ENCODE data around the gene CD55.

GRCh38 chr1:207274882-207275281 is 46.6 kb upstream of the CD55 start:
- TF ChIP-seq POLR2A (IDR thresholded peaks at IDR 0.05; ENCODE audit: low read length) (no peak), GATA1 (IDR thresholded peaks at IDR 0.05; ENCODE audit: low read depth, low read length) (no peak)
